ENCODE results near the gene QPCT. TPM values are rescaled to one million over a fixed set of nuclear protein-coding genes. Genes with fewer than 3 reads are reported as not detected.

The QPCT gene
- total RNA-seq, 1 donor from 2014 or later, result not detected

- Mint-ChIP-seq H3K4me3 (ENCODE audit: unreplicated experiment) (no peak overlapping the region), H3K27me3 (ENCODE audit: unreplicated experiment) (peaks cover 6% of the 10 kb centered on the region), H3K36me3 (ENCODE audit: unreplicated experiment) (no peaks in the 10 kb centered on the region), H3K27ac (ENCODE audit: unreplicated experiment) (no peak overlapping the region), H3K9me3 (ENCODE audit: unreplicated experiment) (no peaks in the 10 kb centered on the region), H3K4me1 (ENCODE audit: unreplicated experiment) (no peaks in the 10 kb centered on the region)
- no peak for TF ChIP-seq CTCF (IDR thresholded peaks at IDR 0.05)
- DNase-seq (ENCODE audit: extremely low spot score, unreplicated experiment), result no peak
These were observed 3.7 kb downstream of the QPCT start for GRCh38 chr2:37348155-37348554.

- no peak overlapping the region for H3K4me3 Mint-ChIP-seq (ENCODE audit: unreplicated experiment)
- H3K27me3 Mint-ChIP-seq (ENCODE audit: unreplicated experiment), result peaks cover 6% of the 10 kb centered on the region
- no peaks in the 10 kb centered on the region for H3K9me3 Mint-ChIP-seq (ENCODE audit: unreplicated experiment)
- H3K36me3 Mint-ChIP-seq (ENCODE audit: unreplicated experiment), result no peaks in the 10 kb centered on the region
- H3K27ac Mint-ChIP-seq (ENCODE audit: unreplicated experiment), result no peak overlapping the region
- DNase-seq (ENCODE audit: extremely low spot score, unreplicated experiment), result no peak
- H3K4me1 Mint-ChIP-seq (ENCODE audit: unreplicated experiment), result no peaks in the 10 kb centered on the region
- TF ChIP-seq CTCF (IDR thresholded peaks at IDR 0.05), result no peak
These were observed 4.9 kb downstream of the QPCT start for GRCh38 chr2:37349231-37349860.

GRCh38 chr2:37350034-37350433 lies 5.6 kb downstream of the QPCT start:
- Mint-ChIP-seq H3K4me1 (ENCODE audit: unreplicated experiment) (no peaks in the 10 kb centered on the region), H3K9me3 (ENCODE audit: unreplicated experiment) (no peaks in the 10 kb centered on the region), H3K27ac (ENCODE audit: unreplicated experiment) (no peak overlapping the region), H3K4me3 (ENCODE audit: unreplicated experiment) (no peak overlapping the region), H3K36me3 (ENCODE audit: unreplicated experiment) (no peaks in the 10 kb centered on the region), H3K27me3 (ENCODE audit: unreplicated experiment) (peaks cover 6% of the 10 kb centered on the region)
- no peak for DNase-seq (ENCODE audit: extremely low spot score, unreplicated experiment)
- TF ChIP-seq CTCF (IDR thresholded peaks at IDR 0.05), result no peak

- H3K27me3 Mint-ChIP-seq (ENCODE audit: unreplicated experiment), result peaks cover 14% of the 10 kb centered on the region
These were observed 10.1 kb downstream of the QPCT start for GRCh38 chr2:37354531-37354930.

GRCh38 chr2:37355735-37356134 lies 11.3 kb downstream of the QPCT start:
- Mint-ChIP-seq H3K27me3 (ENCODE audit: unreplicated experiment) (peaks cover 26% of the 10 kb centered on the region), H3K27ac (ENCODE audit: unreplicated experiment) (no peak overlapping the region), H3K36me3 (ENCODE audit: unreplicated experiment) (no peaks in the 10 kb centered on the region), H3K4me1 (ENCODE audit: unreplicated experiment) (no peaks in the 10 kb centered on the region), H3K9me3 (ENCODE audit: unreplicated experiment) (no peaks in the 10 kb centered on the region), H3K4me3 (ENCODE audit: unreplicated experiment) (no peak overlapping the region)
- TF ChIP-seq CTCF (IDR thresholded peaks at IDR 0.05), result no peak
- DNase-seq (ENCODE audit: extremely low spot score, unreplicated experiment), result no peak

More at GRCh38 chr2:37354531-37354930, 10.1 kb downstream of the QPCT start:
- Mint-ChIP-seq H3K36me3 (ENCODE audit: unreplicated experiment) (no peaks in the 10 kb centered on the region), H3K4me1 (ENCODE audit: unreplicated experiment) (no peaks in the 10 kb centered on the region), H3K27ac (ENCODE audit: unreplicated experiment) (no peak overlapping the region), H3K4me3 (ENCODE audit: unreplicated experiment) (no peak overlapping the region), H3K9me3 (ENCODE audit: unreplicated experiment) (no peaks in the 10 kb centered on the region)
- no peak for TF ChIP-seq CTCF (IDR thresholded peaks at IDR 0.05)
- no peak for DNase-seq (ENCODE audit: extremely low spot score, unreplicated experiment)

Data from osteocyte (in vitro differentiated cells).